CD4-positive, alpha-beta T cell (primary cell): ENCODE measurements around the gene SAC3D1. TPM values are rescaled to one million over a fixed set of nuclear protein-coding genes. Genes with fewer than 3 reads are reported as not detected.

ENCODE experiments used
- ATAC-seq: fragments of 200-7000 bp; cut with Tn5 transposase; one replicate; pipeline ENCODE4 v1.10.0; 2022; ENCODE audit warnings: mild to moderate bottlenecking; ENCODE audit not compliant: poor library complexity
- CTCF ChIA-PET: fragments of 350-600 bp; sonication (Branson Sonifier 250); formaldehyde crosslinking; loops from one replicate; lab custom pipeline; 2021; ENCODE audit warnings: antibody characterized with exemption, inconsistent platforms; lab: Charles Lee
- POLR2A ChIA-PET: fragments of 350-600 bp; sonication (Branson Sonifier 250); formaldehyde crosslinking; loops from one replicate; lab custom pipeline; 2021; ENCODE audit warnings: antibody characterized with exemption, inconsistent platforms; lab: Charles Lee
- DNase-seq, 14 experiments: peaks; one replicate each; pipeline ENCODE4 v3.0.0-alpha.2; 2013 to 2020; ENCODE audit warnings: mixed read lengths in 2 of 14
- H3K27ac ChIP-seq, 2 donors: one replicate each; pipeline versions ENCODE4 v1.5.1 to v1.7.0; 2013; ENCODE audit warnings: low read length in 2 of 2, low read depth in 1 of 2, mild to moderate bottlenecking in 1 of 2
- H3K27me3 ChIP-seq, 2 experiments: 1 replicate in 1 of 2; 2 replicates in 1 of 2; pipeline versions ENCODE4 v1.6.1 to v1.7.0; 2013; ENCODE audit warnings: low read length in 2 of 2, control low read depth in 1 of 2, mild to moderate bottlenecking in 1 of 2, moderate library complexity in 1 of 2; ENCODE audit not compliant: insufficient read depth in 2 of 2, control insufficient read depth in 1 of 2
- H3K36me3 ChIP-seq: one replicate; pipeline ENCODE4 v1.6.1; 2013; ENCODE audit warnings: low read length, control low read depth; ENCODE audit not compliant: insufficient read depth
- H3K4me1 ChIP-seq: one replicate; pipeline ENCODE4 v1.6.1; 2013; ENCODE audit warnings: low read length, control low read depth; ENCODE audit not compliant: insufficient read depth
- H3K4me3 ChIP-seq: one replicate; pipeline ENCODE4 v1.5.1; 2013; ENCODE audit warnings: mild to moderate bottlenecking, low read length, moderate library complexity
- H3K9me3 ChIP-seq, 2 experiments: 1 replicate in 1 of 2; 2 replicates in 1 of 2; pipeline versions ENCODE4 v1.6.1 to v1.7.0; 2013; ENCODE audit warnings: low read length in 2 of 2, mild to moderate bottlenecking in 2 of 2, control low read depth in 1 of 2, moderate library complexity in 1 of 2; ENCODE audit not compliant: control insufficient read depth in 1 of 2, insufficient read depth in 1 of 2
- H3K27ac Mint-ChIP-seq: one replicate; pipeline ENCODE4 v1.8.0; 2020; ENCODE audit warnings: mixed read lengths
- H3K27me3 Mint-ChIP-seq: one replicate; pipeline ENCODE4 v1.8.0; 2021; ENCODE audit warnings: mixed read lengths
- H3K36me3 Mint-ChIP-seq: one replicate; pipeline ENCODE4 v1.8.0; 2021; ENCODE audit warnings: low read depth, mixed read lengths
- H3K4me1 Mint-ChIP-seq: one replicate; pipeline ENCODE4 v1.8.0; 2021; ENCODE audit warnings: low read depth, mixed read lengths
- H3K4me3 Mint-ChIP-seq: one replicate; pipeline ENCODE4 v1.8.0; 2020; ENCODE audit warnings: mild to moderate bottlenecking, mixed read lengths
- H3K9me3 Mint-ChIP-seq: one replicate; pipeline ENCODE4 v1.8.0; 2020; ENCODE audit warnings: mixed read lengths
- CTCF ChIP-seq: fragments of 200-600 bp; IDR thresholded peaks from one replicate; pipeline ENCODE4 v1.8.0; 2022; ENCODE audit warnings: antibody characterized with exemption, mild to moderate bottlenecking
- intact Hi-C, 2 experiments: fragments of 100-400 bp; cut with DNase I in 1 of 2; cut with micrococcal nuclease in 1 of 2; formaldehyde crosslinking; loops; one replicate each; pipeline versions ENCODE4 v1.15.1 to v1.9.0; 2023 to 2025; cut with DNase I, micrococcal nuclease
- total RNA-seq, 174 experiments: library from RNA in 2 of 174; stranded (reverse) in 2 of 174; gene quantifications; one replicate each; pipeline ENCODE4 v1.2.3 and lab custom pipeline; 2021 to 2026

Gene SAC3D1
- total RNA-seq, 2 experiments from 2014 or later = 0.49 to 0.78 TPM

- TF ChIP-seq CTCF = no peak
- H3K4me3 ChIP-seq = no peak overlapping the region
- H3K9me3 ChIP-seq = no peaks in the 10 kb centered on the region
- ChIA-PET POLR2A (no interaction called here), CTCF (interaction anchor here (0.7 kb wide), 1 partner anchor 11 kb away, joined by 3 read pairs; no protein-coding TSS in a partner anchor)
- peaks cover 6% of the 10 kb centered on the region for H3K4me1 ChIP-seq
- H3K9me3 Mint-ChIP-seq = no peaks in the 10 kb centered on the region
- intact Hi-C loops = no loop called here
- H3K4me1 Mint-ChIP-seq = no peaks in the 10 kb centered on the region
- DNase-seq (no peak), ATAC-seq (no peak)
- H3K27me3 ChIP-seq = no peaks in the 10 kb centered on the region
- H3K27ac ChIP-seq = no peak overlapping the region
- no peaks in the 10 kb centered on the region for H3K27me3 Mint-ChIP-seq
- H3K27ac Mint-ChIP-seq = no peak overlapping the region
- H3K36me3 Mint-ChIP-seq = no peaks in the 10 kb centered on the region
- no peak overlapping the region for H3K4me3 Mint-ChIP-seq
- H3K36me3 ChIP-seq = no peaks in the 10 kb centered on the region
Measured at GRCh38 chr11:65063532-65063931, 22.5 kb downstream of the SAC3D1 start.

GRCh38 chr11:65064847-65065240, 23.8 kb downstream of the SAC3D1 start:
- intact Hi-C loops = no loop called here
- Mint-ChIP-seq H3K27me3 (no peaks in the 10 kb centered on the region), H3K27ac (no peak overlapping the region), H3K36me3 (no peaks in the 10 kb centered on the region), H3K4me1 (no peaks in the 10 kb centered on the region), H3K4me3 (no peak overlapping the region), H3K9me3 (no peaks in the 10 kb centered on the region)
- Histone ChIP-seq H3K36me3 (no peaks in the 10 kb centered on the region), H3K4me3 (no peak overlapping the region), H3K27me3 (no peaks in the 10 kb centered on the region), H3K4me1 (peaks cover 5% of the 10 kb centered on the region), H3K27ac (no peak overlapping the region), H3K9me3 (no peaks in the 10 kb centered on the region)
- no peak for ATAC-seq
- DNase-seq = no peak
- CTCF ChIA-PET = no interaction called here
- POLR2A ChIA-PET = no interaction called here
- no peak for TF ChIP-seq CTCF

- POLR2A ChIA-PET = no interaction called here
- H3K36me3 Mint-ChIP-seq = no peaks in the 10 kb centered on the region
Measured at GRCh38 chr11:65065851-65066250, 24.8 kb downstream of the SAC3D1 start.

More at GRCh38 chr11:65065851-65066250, 24.8 kb downstream of the SAC3D1 start:
- CTCF ChIA-PET = no interaction called here
- Histone ChIP-seq H3K36me3 (no peaks in the 10 kb centered on the region), H3K4me1 (no peaks in the 10 kb centered on the region), H3K9me3 (no peaks in the 10 kb centered on the region), H3K4me3 (no peak overlapping the region), H3K27ac (no peak overlapping the region), H3K27me3 (no peaks in the 10 kb centered on the region)
- H3K4me1 Mint-ChIP-seq = no peaks in the 10 kb centered on the region
- no peak for TF ChIP-seq CTCF
- no peaks in the 10 kb centered on the region for H3K9me3 Mint-ChIP-seq
- no peak for DNase-seq
- H3K27me3 Mint-ChIP-seq = no peaks in the 10 kb centered on the region
- no peak for ATAC-seq
- intact Hi-C loops = no loop called here
- H3K27ac Mint-ChIP-seq = no peak overlapping the region
- no peak overlapping the region for H3K4me3 Mint-ChIP-seq
